Upper lobe of left lung (tissue), 6 donors: Measurements from ENCODE around the gene UNC45A. TPM values are rescaled to one million over a fixed set of nuclear protein-coding genes. Genes with fewer than 3 reads are reported as not detected.

Experiments
- ATAC-seq, 2 donors: fragments of 200-7000 bp; cut with Tn5 transposase; one replicate each; pipeline ENCODE4 v1.9.1; 2022; ENCODE audit warnings: mild to moderate bottlenecking in 2 of 2, moderate library complexity in 2 of 2; ENCODE audit not compliant: low FRiP score in 2 of 2
- DNase-seq, 2 donors: peaks; one replicate each; pipeline ENCODE4 v3.0.0-alpha.2; 2019 to 2020
- H3K27ac ChIP-seq, 4 donors: fragments of 200-600 bp; sonication (generic); one replicate each; pipeline ENCODE4 v1.5.1; 2016 to 2019
- H3K27me3 ChIP-seq, 4 donors: fragments of 200-600 bp; sonication (generic); one replicate each; pipeline ENCODE4 v1.5.1; 2017 to 2019
- H3K36me3 ChIP-seq, 4 donors: fragments of 200-600 bp; sonication (generic); one replicate each; pipeline ENCODE4 v1.5.1; 2016 to 2019
- H3K4me1 ChIP-seq, 4 donors: fragments of 200-600 bp; sonication (generic); one replicate each; pipeline ENCODE4 v1.5.1; 2018 to 2019
- H3K4me3 ChIP-seq, 4 donors: fragments of 200-600 bp; sonication (generic); one replicate each; pipeline ENCODE4 v1.5.1; 2017 to 2019; ENCODE audit warnings: mild to moderate bottlenecking in 2 of 4, moderate library complexity in 1 of 4
- H3K9me3 ChIP-seq, 4 donors: fragments of 200-600 bp; sonication (generic); one replicate each; pipeline ENCODE4 v1.5.1; 2018 to 2019
- CTCF ChIP-seq, 6 experiments: fragments of 450-650 bp in 4 of 6; fragments of 200-600 bp in 2 of 6; sonication (generic) in 2 of 6; IDR thresholded peaks; one replicate each; pipeline ENCODE4 v1.5.1; 2016 to 2019; ENCODE audit warnings: antibody characterized with exemption in 6 of 6
- EP300 ChIP-seq, 4 donors: sonication (generic); formaldehyde crosslinking; IDR thresholded peaks; one replicate each; pipeline ENCODE4 v1.5.1; 2017; ENCODE audit warnings: antibody characterized with exemption in 4 of 4, control low read depth in 2 of 4
- POLR2A ChIP-seq, 4 donors: fragments of 450-650 bp; IDR thresholded peaks; one replicate each; pipeline ENCODE4 v1.5.1; 2016 to 2017; ENCODE audit warnings: antibody characterized with exemption in 4 of 4, mild to moderate bottlenecking in 2 of 4
- POLR2AphosphoS5 ChIP-seq, 2 donors: sonication (generic); formaldehyde crosslinking; IDR thresholded peaks; one replicate each; pipeline ENCODE4 v1.5.1; 2017; ENCODE audit warnings: antibody characterized with exemption in 2 of 2
- WGBS, 2 donors: methylation state at CpG; one replicate each; pipeline ENCODE4 v1.1.5; 2017 to 2018; 5-methylcytosine and 5-hydroxymethylcytosine counted together
- total RNA-seq, 6 donors: library from RNA; depleted of rRNA in 4 of 6; stranded (reverse); fragments of >200 nt in 4 of 6; gene quantifications; one replicate each; pipeline versions ENCODE4 v1.1.0 to v1.2.1, GENCODE V29; 2016 to 2021
- donor health status: DM: no; HTN: no; CAD: no; lungs with moderate emphysema.
- donor health status: DM: no; HTN: yes; CAD: no; lungs with severe emphysema.

Gene UNC45A
- total RNA-seq, 6 donors from 2014 or later, result 40.7 to 108 (median 61.9) TPM

DNA sequence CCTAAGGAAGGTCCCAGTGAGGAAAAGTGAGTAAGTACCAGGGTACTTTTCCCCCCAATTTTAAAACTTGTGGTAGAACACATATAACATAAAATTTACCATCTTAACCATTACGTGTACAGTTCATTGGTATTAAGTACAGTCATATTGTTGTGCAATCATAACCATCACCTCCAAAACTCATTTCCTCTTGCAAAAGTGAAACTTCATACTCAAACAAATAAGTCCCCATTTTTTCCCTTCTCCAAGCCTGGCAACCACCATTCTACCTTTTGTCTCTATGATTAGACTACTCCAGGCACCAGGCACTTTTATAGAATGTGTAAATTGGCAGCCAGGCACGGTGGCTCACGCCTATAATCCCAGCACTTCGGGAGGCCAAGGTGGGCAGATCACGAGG lies 47.0 kb downstream of the UNC45A start:
- ATAC-seq (no peak), DNase-seq (no peak)
- H3K36me3 ChIP-seq, result no peaks in the 10 kb centered on the region
- no peaks in the 10 kb centered on the region for H3K27me3 ChIP-seq
- 82 to 86% methylated on average over 5 of the region's 5 CpGs for WGBS, 2 donors
- TF ChIP-seq POLR2AphosphoS5 (IDR thresholded peaks at IDR 0.05), result no peak
- TF ChIP-seq CTCF (IDR thresholded peaks at IDR 0.05), result no peak
- peaks cover 0 to 3% (median 0%) of the 10 kb centered on the region in 4 donors for H3K4me1 ChIP-seq
- no peaks in the 10 kb centered on the region for H3K9me3 ChIP-seq
- no peak overlapping the region for H3K4me3 ChIP-seq
- no peak overlapping the region for H3K27ac ChIP-seq

- Histone ChIP-seq H3K27me3 (no peaks in the 10 kb centered on the region), H3K27ac (no peak overlapping the region), H3K4me3 (no peak overlapping the region), H3K4me1 (peaks cover 0 to 3% (median 0%) of the 10 kb centered on the region in 4 donors), H3K36me3 (no peaks in the 10 kb centered on the region), H3K9me3 (no peaks in the 10 kb centered on the region)
- no peak for TF ChIP-seq POLR2AphosphoS5 (IDR thresholded peaks at IDR 0.05)
- no peak for TF ChIP-seq POLR2A (IDR thresholded peaks at IDR 0.05)
- TF ChIP-seq EP300 (IDR thresholded peaks at IDR 0.05), result no peak
- no peak for TF ChIP-seq CTCF (IDR thresholded peaks at IDR 0.05)
- 79 to 80% methylated on average over 11 of the region's 11 CpGs for WGBS, 2 donors
- ATAC-seq, result no peak
- no peak for DNase-seq
These were observed 51.9 kb downstream of the UNC45A start for GRCh38 chr15:90986790-90987507.

DNA sequence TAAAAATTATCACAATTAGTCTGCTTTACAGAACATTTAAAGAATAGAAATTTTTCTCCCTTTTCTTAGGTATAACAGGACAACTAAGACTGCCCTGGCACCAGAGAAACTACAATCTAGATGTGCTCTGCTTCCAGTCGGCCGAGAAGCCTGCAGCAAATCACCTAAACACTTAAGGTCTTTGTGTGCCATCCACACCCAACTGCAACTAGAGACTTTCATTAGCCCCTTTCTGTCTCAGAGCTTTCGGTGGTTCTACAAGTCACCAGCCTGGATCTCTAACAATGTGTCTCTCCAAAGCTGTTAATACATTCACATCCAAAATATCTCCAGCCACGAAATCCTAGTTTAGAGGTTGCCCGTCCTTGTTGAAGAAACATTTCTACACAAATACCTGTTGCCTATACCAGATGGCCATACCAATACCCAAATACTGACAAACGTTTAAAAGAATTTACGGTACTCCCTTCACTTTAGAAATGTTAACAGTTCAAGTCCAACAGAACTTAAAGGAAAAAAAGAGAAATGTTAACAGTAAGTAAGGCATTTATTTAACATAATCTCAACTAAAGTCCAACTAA lies 52.6 kb downstream of the UNC45A start:
- DNase-seq (no peak), ATAC-seq (no peak)
- Histone ChIP-seq H3K9me3 (no peaks in the 10 kb centered on the region), H3K27me3 (no peaks in the 10 kb centered on the region), H3K4me1 (no peaks in the 10 kb centered on the region), H3K36me3 (no peaks in the 10 kb centered on the region), H3K27ac (no peak overlapping the region), H3K4me3 (no peak overlapping the region)
- TF ChIP-seq POLR2A (IDR thresholded peaks at IDR 0.05) (no peak), CTCF (IDR thresholded peaks at IDR 0.05) (no peak), EP300 (IDR thresholded peaks at IDR 0.05) (no peak), POLR2AphosphoS5 (IDR thresholded peaks at IDR 0.05) (no peak)
- 79 to 87% methylated on average over 7 of the region's 7 CpGs for WGBS, 2 donors

GRCh38 chr15:90988296-90988695 lies 53.2 kb downstream of the UNC45A start:
- DNase-seq (no peak), ATAC-seq (no peak)
- WGBS, 2 donors, result 46 to 56% methylated on average over 6 of the region's 6 CpGs
- Histone ChIP-seq H3K27me3 (no peaks in the 10 kb centered on the region), H3K9me3 (no peaks in the 10 kb centered on the region), H3K4me1 (peaks cover 0 to 3% (median 1%) of the 10 kb centered on the region in 4 donors), H3K36me3 (no peaks in the 10 kb centered on the region), H3K27ac (no peak overlapping the region), H3K4me3 (no peak overlapping the region)
- TF ChIP-seq CTCF (IDR thresholded peaks at IDR 0.05) (no peak), POLR2AphosphoS5 (IDR thresholded peaks at IDR 0.05) (no peak), POLR2A (IDR thresholded peaks at IDR 0.05) (no peak), EP300 (IDR thresholded peaks at IDR 0.05) (no peak)
